ENCODE results near the gene SMIM22.

DNA sequence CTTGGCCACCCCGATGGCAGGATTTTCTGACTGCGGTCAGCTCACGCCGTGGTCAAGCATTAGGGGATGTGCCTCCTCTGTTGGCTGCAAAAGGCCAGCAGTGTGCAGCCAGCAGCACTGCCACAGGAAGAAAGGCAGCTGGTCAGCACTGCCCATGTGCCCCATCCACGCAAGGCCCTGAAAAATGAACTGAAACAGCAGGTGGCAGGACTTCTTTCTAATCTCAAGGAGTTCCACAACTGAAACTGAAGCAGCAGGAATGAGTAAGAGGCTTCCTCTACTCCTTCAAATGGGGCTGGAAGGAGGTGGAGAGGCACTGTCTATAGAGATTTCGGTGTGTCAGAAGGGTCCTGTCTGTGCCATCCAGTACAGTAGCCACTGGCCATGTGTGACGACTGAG is 31.4 kb upstream of the SMIM22 start:
- TF ChIP-seq CTCF (IDR thresholded peaks at IDR 0.05), result no peak
- TF ChIP-seq POLR2A (IDR thresholded peaks at IDR 0.05), result no peak
